CMK (cell line): Measurements from ENCODE around the gene PFKFB4.

Source experiments
- DNase-seq: peaks from one replicate; pipeline ENCODE4 v3.0.0-alpha.2; 2010; ENCODE audit warnings: low read depth

Gene PFKFB4

GRCh38 chr3:48584836-48585235 is 28.2 kb upstream of the PFKFB4 start:
- DNase-seq: no peak

GRCh38 chr3:48581621-48582481 is 25.2 kb upstream of the PFKFB4 start:
- no peak for DNase-seq

GRCh38 chr3:48576647-48577046 is 20.0 kb upstream of the PFKFB4 start:
- DNase-seq: no peak

GRCh38 chr3:48575366-48575765 is 18.8 kb upstream of the PFKFB4 start:
- no peak for DNase-seq

GRCh38 chr3:48573973-48574585 is 17.5 kb upstream of the PFKFB4 start:
- DNase-seq: no peak

GRCh38 chr3:48572517-48572916 is 15.9 kb upstream of the PFKFB4 start:
- DNase-seq: no peak

- no peak for DNase-seq
Measured at GRCh38 chr3:48571938-48572337, 15.3 kb upstream of the PFKFB4 start.

GRCh38 chr3:48569808-48570450 is 13.3 kb upstream of the PFKFB4 start:
- DNase-seq: no peak

GRCh38 chr3:48569400-48569799 is 12.8 kb upstream of the PFKFB4 start:
- no peak for DNase-seq

- DNase-seq: no peak
Measured at GRCh38 chr3:48568476-48568875, 11.9 kb upstream of the PFKFB4 start.

GRCh38 chr3:48567500-48567899 is 10.9 kb upstream of the PFKFB4 start:
- no peak for DNase-seq

GRCh38 chr3:48567090-48567489 is 10.5 kb upstream of the PFKFB4 start:
- DNase-seq: no peak

GRCh38 chr3:48566401-48566760 is 9.8 kb upstream of the PFKFB4 start:
- no peak for DNase-seq

- no peak for DNase-seq
Measured at GRCh38 chr3:48565591-48566400, 9.2 kb upstream of the PFKFB4 start.

GRCh38 chr3:48565186-48565585 is 8.6 kb upstream of the PFKFB4 start:
- no peak for DNase-seq

- DNase-seq: no peak
Measured at GRCh38 chr3:48564667-48565066, 8.1 kb upstream of the PFKFB4 start.

- no peak for DNase-seq
Measured at GRCh38 chr3:48564022-48564421, 7.4 kb upstream of the PFKFB4 start.

GRCh38 chr3:48563382-48563918 is 6.8 kb upstream of the PFKFB4 start, which contains the start of gene UCN2:
Gene UCN2 (minus strand): TSS chr3:48563781. CDS start chr3:48563124, 657 bp downstream.
- no peak for DNase-seq

GRCh38 chr3:48562367-48563095 is 5.9 kb upstream of the PFKFB4 start:
- DNase-seq: no peak

- DNase-seq: peak; percentile 75
Measured at GRCh38 chr3:48561045-48561736, 4.6 kb upstream of the PFKFB4 start.

- no peak for DNase-seq
Measured at GRCh38 chr3:48560648-48561018, 4.0 kb upstream of the PFKFB4 start.
